Measurements from ENCODE around the gene JSRP1. TPM values are rescaled to one million over a fixed set of nuclear protein-coding genes. Genes with fewer than 3 reads are reported as not detected.

JSRP1 gene
- polyA plus RNA-seq, 1 donor from 2014 or later: 1.4 TPM

DNA sequence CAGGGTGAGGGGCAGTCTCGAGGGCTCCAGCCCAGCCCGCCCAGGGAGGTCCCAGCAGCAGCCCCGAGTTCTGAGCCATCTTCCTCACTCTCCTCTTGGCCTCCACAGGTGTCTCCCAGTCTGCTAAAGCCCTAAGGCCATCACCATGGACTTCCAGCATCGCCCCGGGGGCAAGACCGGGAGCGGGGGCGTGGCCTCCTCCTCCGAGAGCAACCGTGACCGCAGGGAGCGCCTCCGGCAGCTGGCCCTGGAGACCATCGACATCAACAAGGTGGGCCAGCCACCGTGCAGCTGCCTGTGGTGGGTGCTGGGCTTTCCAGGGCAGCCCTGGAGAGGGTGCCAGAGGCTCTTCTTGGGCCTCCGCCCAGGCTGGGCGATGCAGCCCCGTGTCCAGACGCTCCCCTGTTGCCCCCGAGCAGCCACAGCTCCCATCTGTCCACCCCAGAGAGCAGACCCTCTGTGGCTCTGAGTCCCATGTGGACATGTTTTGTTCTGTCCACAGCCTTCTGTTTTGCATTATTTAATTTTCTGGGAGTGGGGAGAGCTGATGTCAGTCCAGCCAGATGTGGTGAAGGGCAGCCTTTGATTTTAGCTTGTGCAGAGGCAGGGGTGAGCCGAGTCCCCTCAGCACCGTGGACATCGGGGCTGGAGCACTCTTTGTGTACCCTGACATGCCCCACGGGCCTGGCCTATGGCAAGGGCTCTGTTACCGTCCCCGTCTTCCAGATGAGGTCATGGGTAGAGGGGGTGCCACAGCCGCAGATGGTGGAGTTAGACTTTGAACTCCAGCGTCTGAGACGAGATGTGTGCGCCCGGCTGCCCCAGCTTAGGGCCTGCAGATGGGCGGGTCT is 12.7 kb downstream of the JSRP1 start:
- no peaks in the 10 kb centered on the region for H3F3A ChIP-seq (ENCODE audit: insufficient read depth, low read length, poor library complexity, severe bottlenecking)
- H2AFZ ChIP-seq (ENCODE audit: low read depth, low read length): no peak overlapping the region
- no peak overlapping the region for H3K9ac ChIP-seq (ENCODE audit: low read length)
- H3K36me3 ChIP-seq (ENCODE audit: insufficient read depth, low read length): no peaks in the 10 kb centered on the region
- no peak for TF ChIP-seq POLR2AphosphoS5 (IDR thresholded peaks at IDR 0.05)
- no peak overlapping the region for H3K27ac ChIP-seq (ENCODE audit: low read length)
- H3K9me2 ChIP-seq (ENCODE audit: insufficient read depth, low read length): no peaks in the 10 kb centered on the region
- H3K4me2 ChIP-seq (ENCODE audit: low read length): no peak overlapping the region
- H3K27me3 ChIP-seq (ENCODE audit: insufficient read depth, low read depth, low read length): no peaks in the 10 kb centered on the region
- H3K79me2 ChIP-seq (replicated peaks; ENCODE audit: insufficient read depth, low read length): peaks cover 45% of the 10 kb centered on the region
- H3K4me3 ChIP-seq (ENCODE audit: low read length): no peak overlapping the region
- H3K9me3 ChIP-seq (ENCODE audit: low read length): no peaks in the 10 kb centered on the region
- H4K20me1 ChIP-seq (ENCODE audit: insufficient read depth): no peaks in the 10 kb centered on the region

DNA sequence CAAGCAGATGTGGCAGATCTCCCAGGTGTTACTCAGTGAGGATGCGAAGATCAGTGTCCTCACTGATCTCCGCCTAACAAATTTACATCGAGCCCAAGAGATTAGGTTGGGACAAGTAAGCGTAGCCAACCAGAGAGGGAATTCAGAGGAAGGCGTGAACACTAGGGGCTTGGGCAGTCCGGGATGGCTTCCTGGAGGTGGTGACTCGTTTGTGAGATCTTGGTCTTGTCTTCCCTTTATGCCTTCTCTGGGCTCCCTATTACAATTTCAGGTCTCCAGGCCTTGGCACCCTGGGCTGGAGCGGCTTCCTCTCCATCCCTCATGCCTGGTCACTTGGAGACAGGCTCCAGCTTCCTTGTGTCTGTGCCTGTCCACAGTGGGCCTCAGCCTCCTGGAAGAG is 13.4 kb downstream of the JSRP1 start:
- no peaks in the 10 kb centered on the region for H3F3A ChIP-seq (ENCODE audit: insufficient read depth, low read length, poor library complexity, severe bottlenecking)
- no peaks in the 10 kb centered on the region for H3K9me3 ChIP-seq (ENCODE audit: low read length)
- H3K79me2 ChIP-seq (replicated peaks; ENCODE audit: insufficient read depth, low read length): peaks cover 52% of the 10 kb centered on the region
- H3K27me3 ChIP-seq (ENCODE audit: insufficient read depth, low read depth, low read length): no peaks in the 10 kb centered on the region
- no peak overlapping the region for H3K4me3 ChIP-seq (ENCODE audit: low read length)
- no peaks in the 10 kb centered on the region for H3K9me2 ChIP-seq (ENCODE audit: insufficient read depth, low read length)
- H2AFZ ChIP-seq (ENCODE audit: low read depth, low read length): no peak overlapping the region
- H3K36me3 ChIP-seq (ENCODE audit: insufficient read depth, low read length): no peaks in the 10 kb centered on the region
- H3K9ac ChIP-seq (ENCODE audit: low read length): no peak overlapping the region
- H3K4me2 ChIP-seq (ENCODE audit: low read length): no peak overlapping the region
- H4K20me1 ChIP-seq (ENCODE audit: insufficient read depth): no peaks in the 10 kb centered on the region
- no peak overlapping the region for H3K27ac ChIP-seq (ENCODE audit: low read length)
- no peak for TF ChIP-seq EZH2 (IDR thresholded peaks at IDR 0.05; ENCODE audit: borderline replicate concordance, insufficient read depth, low read length, poor library complexity, severe bottlenecking)
- TF ChIP-seq, protein P1, sequence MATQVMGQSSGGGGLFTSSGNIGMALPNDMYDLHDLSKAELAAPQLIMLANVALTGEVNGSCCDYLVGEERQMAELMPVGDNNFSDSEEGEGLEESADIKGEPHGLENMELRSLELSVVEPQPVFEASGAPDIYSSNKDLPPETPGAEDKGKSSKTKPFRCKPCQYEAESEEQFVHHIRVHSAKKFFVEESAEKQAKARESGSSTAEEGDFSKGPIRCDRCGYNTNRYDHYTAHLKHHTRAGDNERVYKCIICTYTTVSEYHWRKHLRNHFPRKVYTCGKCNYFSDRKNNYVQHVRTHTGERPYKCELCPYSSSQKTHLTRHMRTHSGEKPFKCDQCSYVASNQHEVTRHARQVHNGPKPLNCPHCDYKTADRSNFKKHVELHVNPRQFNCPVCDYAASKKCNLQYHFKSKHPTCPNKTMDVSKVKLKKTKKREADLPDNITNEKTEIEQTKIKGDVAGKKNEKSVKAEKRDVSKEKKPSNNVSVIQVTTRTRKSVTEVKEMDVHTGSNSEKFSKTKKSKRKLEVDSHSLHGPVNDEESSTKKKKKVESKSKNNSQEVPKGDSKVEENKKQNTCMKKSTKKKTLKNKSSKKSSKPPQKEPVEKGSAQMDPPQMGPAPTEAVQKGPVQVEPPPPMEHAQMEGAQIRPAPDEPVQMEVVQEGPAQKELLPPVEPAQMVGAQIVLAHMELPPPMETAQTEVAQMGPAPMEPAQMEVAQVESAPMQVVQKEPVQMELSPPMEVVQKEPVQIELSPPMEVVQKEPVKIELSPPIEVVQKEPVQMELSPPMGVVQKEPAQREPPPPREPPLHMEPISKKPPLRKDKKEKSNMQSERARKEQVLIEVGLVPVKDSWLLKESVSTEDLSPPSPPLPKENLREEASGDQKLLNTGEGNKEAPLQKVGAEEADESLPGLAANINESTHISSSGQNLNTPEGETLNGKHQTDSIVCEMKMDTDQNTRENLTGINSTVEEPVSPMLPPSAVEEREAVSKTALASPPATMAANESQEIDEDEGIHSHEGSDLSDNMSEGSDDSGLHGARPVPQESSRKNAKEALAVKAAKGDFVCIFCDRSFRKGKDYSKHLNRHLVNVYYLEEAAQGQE (IDR thresholded peaks at IDR 0.05; ENCODE audit: borderline replicate concordance): no peak
- no peak for TF ChIP-seq MXI1 (conservative IDR thresholded peaks at IDR 0.05; ENCODE audit: poor library complexity, severe bottlenecking)
- TF ChIP-seq TAF1 (IDR thresholded peaks at IDR 0.05; ENCODE audit: low read depth): no peak

DNA sequence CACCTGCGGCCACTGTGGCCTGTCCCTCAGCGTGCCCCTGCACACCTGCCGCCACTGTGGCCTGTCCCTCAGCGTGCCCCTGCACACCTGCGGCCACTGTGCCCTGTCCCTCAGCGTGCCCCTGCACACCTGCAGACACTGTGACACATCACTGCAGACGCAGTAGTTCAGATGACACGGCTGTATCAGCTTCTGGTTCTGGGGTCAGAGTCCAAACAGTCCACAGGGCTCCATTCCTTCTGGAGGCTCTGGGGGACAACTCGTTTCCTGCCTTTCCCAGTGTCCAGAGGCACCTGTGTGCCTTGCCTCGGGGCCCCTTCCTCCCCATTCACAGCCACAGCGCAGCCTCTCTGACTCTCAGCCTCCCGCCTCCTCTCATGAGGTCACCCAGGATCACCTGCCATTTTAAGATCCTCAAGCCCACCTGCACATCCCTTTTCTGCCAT is 14.1 kb downstream of the JSRP1 start:
- Histone ChIP-seq H3K36me3 (ENCODE audit: insufficient read depth, low read length) (no peaks in the 10 kb centered on the region), H2AFZ (ENCODE audit: low read depth, low read length) (no peak overlapping the region), H3K9me3 (ENCODE audit: low read length) (no peaks in the 10 kb centered on the region), H3K4me3 (ENCODE audit: low read length) (no peak overlapping the region), H3K27ac (ENCODE audit: low read length) (no peak overlapping the region), H4K20me1 (ENCODE audit: insufficient read depth) (no peaks in the 10 kb centered on the region), H3K27me3 (ENCODE audit: insufficient read depth, low read depth, low read length) (no peaks in the 10 kb centered on the region), H3K79me2 (replicated peaks; ENCODE audit: insufficient read depth, low read length) (peaks cover 59% of the 10 kb centered on the region), H3K9ac (ENCODE audit: low read length) (no peak overlapping the region), H3F3A (ENCODE audit: insufficient read depth, low read length, poor library complexity, severe bottlenecking) (no peaks in the 10 kb centered on the region), H3K9me2 (ENCODE audit: insufficient read depth, low read length) (no peaks in the 10 kb centered on the region), H3K4me2 (ENCODE audit: low read length) (no peak overlapping the region)
- no peak for TF ChIP-seq EZH2 (IDR thresholded peaks at IDR 0.05; ENCODE audit: borderline replicate concordance, insufficient read depth, low read length, poor library complexity, severe bottlenecking)
- TF ChIP-seq EP300 (conservative IDR thresholded peaks at IDR 0.05; ENCODE audit: poor library complexity, severe bottlenecking): no peak
- TF ChIP-seq SMC3 (conservative IDR thresholded peaks at IDR 0.05; ENCODE audit: poor library complexity): no peak
- TF ChIP-seq POLR2AphosphoS5 (IDR thresholded peaks at IDR 0.05): no peak
- TF ChIP-seq, protein P2, sequence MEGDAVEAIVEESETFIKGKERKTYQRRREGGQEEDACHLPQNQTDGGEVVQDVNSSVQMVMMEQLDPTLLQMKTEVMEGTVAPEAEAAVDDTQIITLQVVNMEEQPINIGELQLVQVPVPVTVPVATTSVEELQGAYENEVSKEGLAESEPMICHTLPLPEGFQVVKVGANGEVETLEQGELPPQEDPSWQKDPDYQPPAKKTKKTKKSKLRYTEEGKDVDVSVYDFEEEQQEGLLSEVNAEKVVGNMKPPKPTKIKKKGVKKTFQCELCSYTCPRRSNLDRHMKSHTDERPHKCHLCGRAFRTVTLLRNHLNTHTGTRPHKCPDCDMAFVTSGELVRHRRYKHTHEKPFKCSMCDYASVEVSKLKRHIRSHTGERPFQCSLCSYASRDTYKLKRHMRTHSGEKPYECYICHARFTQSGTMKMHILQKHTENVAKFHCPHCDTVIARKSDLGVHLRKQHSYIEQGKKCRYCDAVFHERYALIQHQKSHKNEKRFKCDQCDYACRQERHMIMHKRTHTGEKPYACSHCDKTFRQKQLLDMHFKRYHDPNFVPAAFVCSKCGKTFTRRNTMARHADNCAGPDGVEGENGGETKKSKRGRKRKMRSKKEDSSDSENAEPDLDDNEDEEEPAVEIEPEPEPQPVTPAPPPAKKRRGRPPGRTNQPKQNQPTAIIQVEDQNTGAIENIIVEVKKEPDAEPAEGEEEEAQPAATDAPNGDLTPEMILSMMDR (IDR thresholded peaks at IDR 0.05; ENCODE audit: poor library complexity, severe bottlenecking): no peak
- no peak for TF ChIP-seq RAD21 (conservative IDR thresholded peaks at IDR 0.05)
- no peak for TF ChIP-seq TAF1 (IDR thresholded peaks at IDR 0.05; ENCODE audit: low read depth)
- TF ChIP-seq MXI1 (conservative IDR thresholded peaks at IDR 0.05; ENCODE audit: poor library complexity, severe bottlenecking): no peak
- TF ChIP-seq, protein P1 (IDR thresholded peaks at IDR 0.05; ENCODE audit: borderline replicate concordance): no peak

Measured in neural cell (in vitro differentiated cells).